HG03558 (cell line): ENCODE results near the gene LRP5.

ENCODE experiments used
- ATAC-seq: cut with Tn5 transposase; IDR thresholded peaks from one replicate; pipeline ENCODE4 v1.9.1; 2021; ENCODE audit warnings: moderate number of reproducible peaks; ENCODE audit not compliant: unreplicated experiment; ENCODE audit errors: extremely low read depth

LRP5 gene

DNA sequence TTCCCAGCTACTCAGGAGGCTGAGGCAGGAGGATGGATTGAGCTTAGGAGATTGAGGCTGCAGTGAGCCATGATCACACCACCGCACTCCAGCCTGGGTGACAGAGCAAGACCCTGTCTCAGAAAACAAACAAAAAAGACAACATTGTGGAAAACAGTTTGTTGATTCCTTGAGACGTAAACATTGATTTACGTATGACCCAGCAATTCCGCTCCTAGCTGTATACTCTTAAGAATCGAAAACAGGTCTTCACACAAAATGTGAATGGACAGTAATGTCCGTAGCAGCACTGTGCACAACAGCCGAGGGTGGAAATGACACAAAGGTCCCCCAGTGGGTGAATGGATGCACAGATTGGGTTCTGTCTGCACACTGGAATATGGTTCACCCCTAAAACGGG lies 49.3 kb downstream of the LRP5 start:
- no peak for ATAC-seq

DNA sequence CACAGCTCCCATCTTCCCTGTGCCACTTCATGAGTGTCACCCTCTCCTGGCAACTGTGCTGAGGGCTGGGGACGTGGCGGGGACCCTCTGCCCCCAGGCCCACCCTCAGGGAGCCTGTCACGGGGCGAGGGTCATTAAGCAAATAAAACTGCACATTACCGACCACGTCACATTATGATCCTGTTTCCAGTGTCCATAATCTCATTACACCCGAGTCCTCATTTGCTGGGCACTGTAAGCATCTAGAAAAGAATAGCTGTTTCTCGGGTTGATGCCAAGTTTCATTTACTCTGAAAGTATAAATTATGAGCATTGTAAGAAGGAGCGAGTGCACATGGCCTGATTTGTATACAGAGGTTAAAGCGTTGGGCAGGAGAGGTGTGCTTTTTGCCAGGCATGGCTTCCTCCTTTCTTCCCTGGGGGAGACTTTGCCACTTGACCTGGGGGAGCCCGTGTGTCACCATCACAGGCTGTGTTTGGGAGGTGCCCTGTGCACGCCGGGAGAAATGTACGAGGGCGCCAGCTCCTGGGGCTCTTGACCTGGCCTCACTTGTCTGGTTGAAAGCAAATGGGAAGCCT lies 50.5 kb downstream of the LRP5 start:
- ATAC-seq: no peak

DNA sequence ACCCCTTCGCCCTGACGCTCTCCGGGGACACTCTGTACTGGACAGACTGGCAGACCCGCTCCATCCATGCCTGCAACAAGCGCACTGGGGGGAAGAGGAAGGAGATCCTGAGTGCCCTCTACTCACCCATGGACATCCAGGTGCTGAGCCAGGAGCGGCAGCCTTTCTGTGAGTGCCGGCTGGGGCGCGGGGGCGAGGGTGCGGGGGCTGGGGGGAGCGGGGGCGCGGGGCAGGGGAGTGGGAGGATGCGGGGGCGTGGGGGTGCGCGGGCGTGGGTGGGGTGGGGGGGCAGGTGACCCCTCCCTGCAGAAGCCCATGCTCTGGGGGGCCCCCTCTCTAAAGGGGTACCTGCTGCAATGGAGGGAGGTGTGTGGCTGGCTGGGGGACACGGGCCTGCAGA lies 51.4 kb downstream of the LRP5 start:
- no peak for ATAC-seq

DNA sequence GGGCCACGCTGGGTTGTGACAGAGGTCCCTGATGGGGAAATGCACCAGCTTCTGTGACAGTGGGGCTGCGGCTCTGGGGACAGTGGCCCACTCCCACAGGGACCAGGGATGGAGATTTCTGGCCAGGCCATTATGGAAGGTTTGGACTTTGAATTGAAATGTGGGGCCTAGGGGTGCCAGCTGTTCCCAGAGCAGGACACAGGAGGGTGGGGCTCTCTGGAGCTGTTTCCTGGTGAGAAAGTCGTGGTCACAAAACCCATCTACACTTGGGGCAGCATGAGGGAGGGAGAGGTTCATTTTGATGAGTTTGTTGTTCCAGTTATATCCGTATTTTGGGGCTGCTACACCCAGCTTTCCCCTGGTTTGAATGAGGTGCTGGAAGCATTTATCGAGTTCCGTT lies 52.2 kb downstream of the LRP5 start:
- ATAC-seq: no peak

DNA sequence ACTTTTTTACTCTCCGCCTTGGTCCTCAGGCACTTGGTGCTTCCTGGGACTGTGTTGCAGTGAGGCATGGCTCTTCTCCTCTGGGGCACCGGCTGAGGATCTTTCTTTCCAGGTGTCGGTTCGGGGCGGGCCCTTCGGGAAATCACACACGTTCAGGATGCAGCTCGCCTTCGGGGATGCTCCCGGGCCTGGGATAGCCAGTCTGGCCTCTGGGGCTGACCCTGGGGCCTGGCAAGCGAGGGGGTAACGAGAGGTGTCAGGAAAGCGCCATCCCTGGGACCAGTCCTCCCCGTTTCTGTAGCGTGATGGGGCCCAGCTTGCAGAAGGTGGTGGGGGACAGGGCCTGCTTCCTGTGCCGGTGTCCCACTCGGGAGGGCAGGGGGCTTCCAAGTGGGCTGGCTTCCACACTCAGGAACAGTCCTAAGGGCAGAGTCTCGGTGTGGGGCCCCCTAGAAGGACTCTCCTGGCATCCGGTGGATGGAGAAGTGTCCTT lies 53.6 kb downstream of the LRP5 start:
- ATAC-seq: no peak

DNA sequence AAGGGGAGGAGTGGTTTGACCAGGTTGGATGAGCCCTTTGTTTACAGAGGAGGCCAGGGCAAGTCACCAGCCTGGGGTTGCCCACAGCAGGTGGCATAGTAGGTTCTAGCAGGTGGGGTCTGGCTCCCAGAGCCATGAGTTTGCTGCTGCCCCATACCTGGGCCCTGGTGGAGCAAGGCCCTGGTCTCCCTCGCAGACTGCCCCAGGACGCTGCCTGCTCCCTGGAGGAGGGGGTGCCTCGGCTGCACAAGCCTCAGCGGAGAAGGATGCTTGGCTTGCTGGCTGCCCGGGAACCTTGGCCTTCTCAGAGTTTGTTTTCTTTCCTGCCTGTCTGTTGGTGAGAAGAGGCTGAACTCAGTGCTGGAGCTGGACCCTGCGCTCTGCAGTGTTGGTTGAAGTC lies 54.9 kb downstream of the LRP5 start:
- no peak for ATAC-seq

DNA sequence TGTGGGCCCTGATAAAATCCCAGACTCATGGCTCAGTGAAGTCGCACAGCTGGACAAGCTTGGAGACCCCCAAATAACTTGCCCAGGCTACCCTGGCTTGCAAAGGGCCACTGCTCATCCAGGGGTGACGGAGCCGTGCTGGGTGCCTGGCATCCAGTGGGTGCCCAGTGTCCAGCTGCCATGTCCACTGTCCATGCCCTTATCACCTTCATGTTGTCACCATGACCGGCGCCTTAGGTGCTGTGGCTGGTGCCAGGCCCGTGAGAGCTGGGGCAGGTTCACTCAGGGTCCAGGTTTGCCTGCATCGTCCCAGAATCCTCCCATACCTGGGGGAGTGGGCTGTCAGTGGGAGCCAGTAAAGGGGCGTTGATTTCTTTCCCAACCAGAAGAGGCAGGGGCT lies 57.4 kb downstream of the LRP5 start:
- no peak for ATAC-seq

DNA sequence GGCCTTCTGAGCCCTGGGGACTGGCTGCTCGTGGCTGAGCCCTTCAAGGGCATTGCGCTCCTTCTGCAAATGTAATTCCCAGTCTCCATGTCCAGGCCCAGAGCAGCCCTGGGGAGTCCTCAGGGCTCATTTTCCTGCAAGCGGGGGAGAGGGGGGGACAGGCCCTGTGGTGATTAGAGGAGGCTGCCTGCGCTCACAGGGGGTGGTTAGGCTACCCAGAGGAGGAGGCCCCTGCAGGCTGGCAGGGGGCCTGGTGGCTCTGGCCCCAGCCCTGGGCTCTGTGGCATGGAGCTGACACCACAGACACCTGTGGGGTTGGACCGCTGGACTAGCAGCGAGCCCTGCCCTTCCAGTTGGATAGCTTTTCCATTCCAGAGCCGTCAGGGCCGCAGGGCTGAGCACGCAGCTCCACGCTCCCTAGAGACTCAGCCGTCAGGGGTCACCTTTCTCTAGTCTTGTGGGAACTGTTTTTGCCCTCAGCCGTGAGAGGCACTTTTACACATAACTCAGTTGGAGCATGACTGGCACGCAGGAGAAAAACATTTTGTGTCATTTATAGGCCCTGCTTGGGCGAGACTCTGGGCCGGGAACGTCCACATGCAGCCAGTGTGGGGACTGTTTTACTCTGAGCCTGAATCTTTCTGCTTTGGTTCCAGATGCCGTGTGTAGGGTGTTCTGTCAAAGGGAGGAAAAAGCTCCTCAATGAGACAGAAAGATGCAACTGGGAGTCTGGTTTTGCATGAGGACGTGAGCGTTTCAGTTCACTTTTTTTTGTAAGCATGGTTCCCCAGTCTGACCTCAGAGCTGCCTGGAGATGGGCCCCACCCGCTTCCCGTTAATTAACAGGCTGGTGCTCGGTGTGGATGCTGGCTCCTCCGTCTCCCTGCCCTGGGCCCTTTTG lies 58.1 kb downstream of the LRP5 start:
- ATAC-seq: peak; percentile 69

DNA sequence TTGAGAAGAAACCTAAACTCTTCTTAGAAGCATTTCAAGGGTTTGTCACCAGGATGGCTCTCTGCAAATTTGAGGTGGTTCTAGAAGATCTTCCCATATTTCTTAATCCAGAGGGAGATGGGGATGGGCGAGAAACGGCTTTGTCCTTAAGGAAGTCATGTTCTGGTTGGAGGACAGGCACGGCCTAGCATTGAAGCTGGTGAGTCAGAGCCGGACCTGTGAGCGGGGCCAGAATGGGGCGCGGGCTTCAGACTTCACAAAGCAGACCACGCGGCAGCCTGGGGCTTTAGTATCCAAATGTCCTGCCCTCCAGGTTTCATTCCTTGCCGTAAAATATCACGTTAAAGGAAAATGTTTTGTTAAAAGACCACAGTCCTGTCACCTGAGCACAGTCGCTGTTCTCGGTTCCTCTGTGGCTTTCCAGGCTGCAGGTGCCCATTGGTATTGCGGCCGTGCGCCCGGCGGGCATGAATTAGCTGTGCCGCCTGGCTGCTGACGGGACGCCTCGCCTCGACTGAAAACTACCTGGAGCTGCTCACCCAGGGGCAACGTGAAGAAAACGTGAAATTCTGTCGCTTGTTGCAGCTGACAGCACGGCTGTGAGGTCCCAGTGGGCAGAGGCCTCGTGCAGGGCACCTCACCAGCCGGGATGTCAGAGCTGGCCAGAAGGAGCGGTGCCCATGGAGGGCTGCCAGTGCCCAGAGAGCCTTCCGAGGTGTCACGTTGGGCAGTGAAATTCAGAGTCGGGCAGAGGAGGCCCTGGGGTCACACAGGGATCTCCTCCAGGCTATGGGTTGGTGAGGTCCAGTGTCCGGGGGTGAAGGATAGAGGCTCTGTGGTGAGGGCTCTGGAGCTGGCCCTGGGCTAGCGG lies 59.0 kb downstream of the LRP5 start:
- no peak for ATAC-seq

DNA sequence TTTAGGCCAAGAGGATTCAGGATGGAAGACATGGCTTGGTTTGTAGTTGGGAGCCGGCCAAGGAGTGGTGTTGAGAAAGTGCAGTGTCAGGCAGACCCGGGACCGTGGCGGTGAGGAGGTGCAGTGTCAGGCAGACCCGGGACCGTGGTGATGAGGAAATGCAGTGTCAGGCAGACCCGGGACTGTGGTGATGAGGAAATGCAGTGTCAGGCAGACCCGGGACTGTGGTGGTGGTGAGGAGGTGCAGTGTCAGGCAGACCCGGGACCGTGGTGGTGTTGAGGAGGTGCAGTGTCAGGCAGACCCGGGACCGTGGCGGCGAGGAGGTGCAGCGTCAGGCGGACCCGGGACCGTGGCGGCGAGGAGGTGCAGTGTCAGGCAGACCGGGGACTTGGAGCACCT lies 59.7 kb downstream of the LRP5 start:
- no peak for ATAC-seq

DNA sequence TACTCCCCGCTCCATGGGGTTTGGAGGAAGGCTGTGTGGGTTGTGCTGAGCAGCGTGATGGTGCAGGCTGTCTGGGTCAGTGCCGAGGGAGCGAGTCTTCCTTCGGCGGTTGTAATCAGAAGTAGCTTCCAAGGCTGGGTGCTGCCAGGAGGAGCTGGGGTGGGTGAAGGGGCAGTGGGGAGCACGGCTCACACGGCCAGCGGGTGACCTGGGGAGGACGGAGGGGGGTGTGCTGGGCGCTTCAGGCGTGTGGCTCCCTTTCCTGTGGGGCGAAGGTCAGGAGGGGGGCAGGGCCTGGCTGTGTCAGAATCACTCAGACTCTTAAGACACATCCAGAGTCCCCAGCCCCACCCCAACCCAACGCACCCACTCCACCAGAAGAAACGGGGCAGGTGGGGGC lies 60.2 kb downstream of the LRP5 start:
- no peak for ATAC-seq

DNA sequence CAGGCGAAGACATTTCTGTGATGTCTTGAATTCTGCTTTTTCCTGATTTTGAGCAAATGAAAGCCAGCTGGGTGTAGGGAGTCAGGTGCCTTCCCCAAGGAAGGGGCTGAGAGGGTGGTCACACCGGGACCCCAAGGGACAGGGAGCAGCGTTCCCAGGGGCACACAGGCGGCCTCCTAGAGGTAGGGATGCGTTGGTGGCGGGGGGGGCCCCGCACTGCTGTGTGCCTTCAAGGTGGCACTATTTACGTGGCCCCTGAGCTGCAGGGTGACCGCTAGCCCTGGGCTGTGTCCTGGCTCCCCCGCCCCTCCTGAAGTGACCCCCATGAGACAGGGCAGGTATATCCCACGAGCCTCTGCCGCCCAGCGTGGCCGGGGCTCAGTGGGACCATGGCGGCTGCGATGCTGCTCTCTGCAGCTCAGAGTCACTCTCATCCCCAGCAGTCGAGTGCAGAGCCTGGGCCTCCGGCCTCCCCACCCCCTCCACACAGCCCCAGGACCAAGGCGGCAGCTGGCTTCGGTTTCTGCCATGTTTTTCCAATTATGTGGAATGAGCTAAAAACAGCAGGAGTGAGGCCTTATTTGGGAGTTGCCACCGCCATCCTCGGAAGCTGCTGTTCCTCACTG lies 60.9 kb downstream of the LRP5 start:
- no peak for ATAC-seq

DNA sequence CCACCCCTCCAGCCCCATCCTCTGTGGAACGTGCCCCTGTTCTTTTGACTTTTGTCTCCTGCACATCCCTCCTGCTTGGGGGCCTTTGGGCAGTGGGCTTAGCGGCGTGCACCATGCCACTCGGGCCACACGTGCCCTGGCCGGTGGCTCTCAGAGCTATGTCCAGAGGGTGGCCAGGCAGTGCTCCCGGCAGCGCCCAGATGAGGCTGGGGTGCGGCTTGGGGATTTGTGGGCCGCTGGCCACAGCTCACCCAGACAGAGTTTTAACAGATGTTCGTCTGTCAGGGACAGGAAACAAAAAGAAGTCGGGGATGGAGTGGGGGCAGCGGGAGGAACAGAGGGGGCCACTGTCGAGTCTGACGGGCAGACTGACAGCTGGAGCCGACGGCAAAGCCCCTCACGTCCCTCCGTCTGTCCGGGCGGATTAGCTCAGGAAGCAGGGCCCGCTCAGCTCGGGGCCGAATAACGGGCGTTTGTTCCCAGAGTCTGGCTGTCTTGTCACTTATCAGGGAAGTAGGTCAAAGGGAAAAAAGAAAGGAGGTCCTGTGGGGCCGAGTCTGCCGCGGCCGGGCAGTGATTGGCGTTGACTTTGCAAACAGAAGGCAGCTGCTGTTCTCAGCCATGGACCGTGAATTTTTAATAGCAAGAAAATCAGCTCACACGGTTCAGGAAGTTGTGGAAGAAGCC lies 61.6 kb downstream of the LRP5 start:
- no peak for ATAC-seq

DNA sequence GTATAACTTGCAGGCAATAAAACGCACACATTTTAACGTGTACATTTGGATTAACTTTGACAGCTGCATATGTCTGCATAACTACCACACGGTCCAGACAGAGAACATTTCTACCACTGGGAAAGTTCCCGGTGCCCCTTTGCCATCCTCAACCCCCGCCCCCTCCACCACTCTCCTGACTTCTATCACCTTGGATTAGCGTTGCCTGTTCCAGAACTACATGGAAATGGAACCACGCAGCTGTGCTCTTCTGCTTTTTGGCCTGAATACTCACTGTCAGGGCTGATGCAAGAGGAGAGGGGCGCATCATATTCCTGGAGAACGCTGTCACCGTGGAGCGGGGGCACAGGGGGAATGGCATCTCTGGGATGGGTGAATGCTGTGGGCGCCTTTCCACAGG lies 62.1 kb downstream of the LRP5 start:
- ATAC-seq: no peak

DNA sequence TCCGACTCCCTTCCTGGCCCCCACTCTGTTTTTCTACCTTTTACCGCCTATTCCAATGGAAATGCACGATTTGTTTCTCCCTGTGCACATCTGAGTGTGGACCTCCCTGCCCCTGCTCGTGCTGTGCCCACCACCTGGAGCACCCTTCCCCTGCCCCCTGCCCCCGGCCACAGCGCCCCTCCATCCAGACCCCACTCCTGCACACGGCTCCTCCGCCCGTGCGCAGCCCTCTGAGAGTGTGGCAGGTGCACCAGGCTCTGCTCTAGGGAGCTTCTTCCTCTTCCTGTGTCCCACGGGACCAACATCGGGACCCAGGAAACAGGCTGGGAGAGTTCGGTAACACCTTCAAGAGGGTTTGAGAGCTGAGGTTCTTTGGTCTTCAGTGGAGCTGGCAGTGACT lies 62.9 kb downstream of the LRP5 start:
- no peak for ATAC-seq

DNA sequence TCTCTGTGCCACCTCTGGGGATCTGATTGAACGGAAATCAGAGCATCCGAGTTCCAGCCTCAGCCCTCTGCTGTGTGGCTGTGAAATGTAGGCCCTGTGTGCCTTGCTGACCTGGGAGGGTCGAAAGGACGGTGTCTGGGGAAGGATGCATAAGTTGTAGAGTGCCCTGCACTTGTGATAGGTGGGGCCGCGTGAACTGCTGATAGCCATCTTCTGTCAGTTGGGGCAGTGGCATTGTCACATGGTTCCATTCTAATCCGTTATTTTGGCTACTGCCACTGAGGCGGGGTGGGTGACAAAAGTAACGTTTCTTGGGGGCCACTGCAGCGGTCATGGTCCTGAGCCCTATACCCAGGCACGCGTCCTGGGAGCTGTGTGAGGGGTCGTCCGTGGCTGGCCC lies 63.4 kb downstream of the LRP5 start:
- ATAC-seq: no peak

DNA sequence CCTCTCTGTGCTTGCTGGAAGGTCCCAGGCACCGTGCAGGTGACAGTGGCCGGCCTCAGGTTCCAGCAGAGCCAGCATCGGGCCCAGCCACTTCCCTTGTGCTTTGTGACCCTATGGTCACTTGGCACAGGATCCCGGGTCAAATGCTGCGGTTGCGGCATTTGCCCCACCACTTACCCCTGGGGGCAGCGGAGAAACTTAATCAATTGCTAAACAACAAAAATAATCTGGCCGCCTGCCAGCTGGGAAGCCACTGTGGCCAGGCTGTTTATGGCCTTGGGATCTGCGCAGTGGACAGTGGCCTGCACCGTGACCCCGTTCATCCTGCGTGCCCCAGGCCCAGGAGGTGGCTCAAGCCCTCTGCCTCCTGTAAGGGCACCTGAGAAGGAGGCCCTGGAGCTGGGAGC lies 65.0 kb downstream of the LRP5 start:
- ATAC-seq: no peak

DNA sequence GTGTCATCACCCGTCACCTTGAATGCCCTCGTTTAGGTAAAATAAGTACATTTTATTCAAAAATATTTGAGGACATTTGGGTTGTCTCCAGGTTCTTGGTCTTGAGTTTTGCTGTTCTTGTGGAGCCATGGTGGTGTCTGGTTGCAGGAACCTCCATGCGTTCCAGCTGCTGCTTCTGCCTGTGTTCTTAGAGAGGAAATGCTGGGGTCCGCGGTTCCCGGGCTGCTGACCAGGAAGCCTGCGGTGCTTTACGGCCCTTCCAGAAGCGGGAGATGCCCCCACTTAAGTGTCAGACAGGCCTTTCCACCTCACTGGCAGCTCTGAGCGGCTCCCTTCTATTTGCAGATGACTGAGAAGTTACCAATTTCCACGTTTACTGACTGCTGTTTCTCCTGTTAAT lies 66.8 kb downstream of the LRP5 start:
- ATAC-seq: no peak

DNA sequence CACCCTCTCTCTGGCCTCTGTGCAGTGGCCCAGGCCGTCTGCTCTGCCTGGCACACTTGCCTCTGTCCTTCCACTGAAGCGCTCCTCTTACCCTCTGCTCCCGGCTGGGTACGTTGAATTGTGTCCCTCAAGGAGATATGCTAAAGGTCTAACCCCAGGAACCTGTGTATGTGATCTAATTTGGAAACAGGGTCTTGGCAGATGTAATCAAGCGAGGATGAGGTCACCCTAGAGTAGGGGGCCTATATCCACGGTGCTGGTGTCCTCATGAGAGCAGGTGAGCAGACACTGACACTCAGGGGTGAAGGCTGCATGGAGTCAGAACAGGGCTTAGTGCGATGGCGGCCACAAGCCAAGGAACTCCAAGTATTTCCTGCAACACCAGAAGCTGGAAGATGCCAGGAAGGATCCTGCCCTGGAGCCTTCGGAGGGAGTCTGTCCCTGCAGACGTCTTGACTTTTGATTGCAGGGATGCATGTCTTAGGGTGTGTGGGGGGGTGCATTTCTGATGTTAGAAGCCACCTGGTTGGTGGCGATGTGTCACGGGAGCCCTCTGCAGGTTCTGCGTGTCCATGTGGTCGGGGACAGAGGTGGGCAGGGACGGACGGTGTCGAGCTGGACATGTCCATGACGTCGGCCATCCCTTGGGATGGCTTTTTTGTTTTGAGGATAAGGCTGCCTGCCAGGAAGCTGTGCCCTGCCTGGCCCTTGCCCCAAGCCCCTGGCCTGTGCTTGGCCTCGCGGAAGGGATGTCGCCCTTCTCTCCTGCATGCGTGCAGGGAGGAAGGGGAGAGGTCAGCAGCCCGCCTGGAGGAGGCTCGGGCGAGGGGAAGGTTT lies 68.6 kb downstream of the LRP5 start:
- ATAC-seq: no peak
